Measurements from ENCODE around the gene SSB.
A peak's percentile ranks its signal among the peaks of the same experiment; 100 is the strongest.

GRCh38 chr2:169824373-169825333 lies 26.0 kb downstream of the SSB start, which contains the start of gene METTL5:
- TF ChIP-seq POLR2A (IDR thresholded peaks at IDR 0.05; ENCODE audit: low read depth, low read length) (peak; percentile 73), POLR2AphosphoS5 (IDR thresholded peaks at IDR 0.05; ENCODE audit: low read depth, low read length) (peak; percentile 72), TAF1 (IDR thresholded peaks at IDR 0.05; ENCODE audit: low read depth, low read length) (peak; percentile 41; the same call in 1 of the 2 replicates)

All from GM12891 (cell line).